ENCODE data around the gene ROPN1L.

Gene ROPN1L

DNA sequence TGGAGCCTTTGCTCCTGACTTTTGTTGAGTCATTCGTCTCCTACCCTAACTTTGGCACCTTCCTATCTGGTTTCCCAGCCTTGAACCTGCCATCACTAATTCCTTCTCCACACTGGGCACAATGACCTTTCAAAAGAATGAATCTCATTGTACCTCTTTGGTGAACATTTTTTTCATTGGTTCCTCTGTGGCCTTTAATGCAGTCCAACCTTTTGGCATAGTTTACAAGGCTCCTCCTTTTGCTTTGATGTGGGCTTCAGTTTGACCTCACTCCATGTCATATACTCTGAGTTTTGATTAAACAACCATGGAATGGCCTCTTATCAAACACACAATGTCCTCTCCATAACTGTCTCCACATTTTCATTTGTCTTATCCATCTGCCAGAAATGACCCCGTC lies 14.5 kb upstream of the ROPN1L start:
- H3K27me3 ChIP-seq (ENCODE audit: insufficient read depth, low read length) = no peaks in the 10 kb centered on the region
- peaks cover 42% of the 10 kb centered on the region for H3K36me3 ChIP-seq (ENCODE audit: insufficient read depth, low read length)
- H3K4me3 ChIP-seq (ENCODE audit: low read depth, low read length) = no peak overlapping the region
- H2AFZ ChIP-seq (ENCODE audit: low read length, unreplicated experiment) = no peak overlapping the region
- no peak overlapping the region for H3K27ac ChIP-seq (ENCODE audit: low read depth, low read length)
- H3K4me1 ChIP-seq (ENCODE audit: control insufficient read depth, insufficient read depth, low read length, unreplicated experiment) = no peaks in the 10 kb centered on the region
- no peaks in the 10 kb centered on the region for H3K79me2 ChIP-seq (ENCODE audit: control insufficient read depth, insufficient read depth, low read length, unreplicated experiment)

DNA sequence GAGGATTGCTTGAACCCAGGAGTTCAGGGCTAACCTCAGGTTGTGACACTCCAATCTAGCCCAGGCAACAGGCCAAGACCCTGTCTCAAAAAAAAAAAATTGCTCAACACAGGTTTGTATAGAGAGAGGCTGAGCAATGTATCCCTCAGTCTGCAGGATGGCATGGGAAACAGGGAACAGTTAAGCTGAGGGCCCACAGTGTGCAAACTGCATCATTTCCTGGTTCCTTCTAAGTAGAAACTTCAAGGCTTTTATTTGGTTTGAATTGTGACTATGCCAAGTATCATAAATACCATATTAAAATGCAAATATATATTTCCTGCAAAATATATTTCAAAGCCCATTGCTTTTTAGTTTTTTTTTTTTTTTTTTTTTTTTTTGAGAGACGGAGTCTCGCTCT lies 13.7 kb upstream of the ROPN1L start:
- Histone ChIP-seq H3K36me3 (ENCODE audit: insufficient read depth, low read length) (peaks cover 35% of the 10 kb centered on the region), H3K4me3 (ENCODE audit: low read depth, low read length) (no peak overlapping the region), H3K27ac (ENCODE audit: low read depth, low read length) (no peak overlapping the region), H3K79me2 (ENCODE audit: control insufficient read depth, insufficient read depth, low read length, unreplicated experiment) (no peaks in the 10 kb centered on the region), H3K27me3 (ENCODE audit: insufficient read depth, low read length) (no peaks in the 10 kb centered on the region), H3K4me1 (ENCODE audit: control insufficient read depth, insufficient read depth, low read length, unreplicated experiment) (no peaks in the 10 kb centered on the region), H2AFZ (ENCODE audit: low read length, unreplicated experiment) (no peak overlapping the region)

DNA sequence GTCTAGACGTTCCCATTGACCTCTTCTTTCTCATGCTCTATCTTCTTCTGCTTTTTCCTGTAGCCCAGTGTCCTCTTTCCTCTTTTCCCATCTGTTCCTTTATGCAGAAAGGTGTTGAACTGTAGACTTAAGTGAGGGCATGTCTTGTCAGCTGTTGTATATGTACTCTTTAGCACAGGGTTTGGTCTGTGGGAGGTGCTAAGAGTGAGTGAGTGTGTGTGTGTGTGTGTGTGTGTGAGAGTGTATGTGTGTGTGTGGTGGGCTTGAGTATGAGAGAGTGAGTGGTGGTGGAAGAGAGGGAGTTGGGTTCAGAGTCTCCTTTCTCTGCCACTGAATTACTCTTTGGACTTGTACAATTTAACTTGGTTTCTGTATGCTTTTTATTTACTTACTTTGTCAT lies 10.3 kb upstream of the ROPN1L start:
- no peak overlapping the region for H3K4me3 ChIP-seq (ENCODE audit: low read depth, low read length)
- H3K36me3 ChIP-seq (ENCODE audit: insufficient read depth, low read length) = peaks cover 26% of the 10 kb centered on the region
- no peaks in the 10 kb centered on the region for H3K79me2 ChIP-seq (ENCODE audit: control insufficient read depth, insufficient read depth, low read length, unreplicated experiment)
- H3K27me3 ChIP-seq (ENCODE audit: insufficient read depth, low read length) = no peaks in the 10 kb centered on the region
- no peak overlapping the region for H2AFZ ChIP-seq (ENCODE audit: low read length, unreplicated experiment)
- H3K4me1 ChIP-seq (ENCODE audit: control insufficient read depth, insufficient read depth, low read length, unreplicated experiment) = no peaks in the 10 kb centered on the region
- no peak overlapping the region for H3K27ac ChIP-seq (ENCODE audit: low read depth, low read length)

DNA sequence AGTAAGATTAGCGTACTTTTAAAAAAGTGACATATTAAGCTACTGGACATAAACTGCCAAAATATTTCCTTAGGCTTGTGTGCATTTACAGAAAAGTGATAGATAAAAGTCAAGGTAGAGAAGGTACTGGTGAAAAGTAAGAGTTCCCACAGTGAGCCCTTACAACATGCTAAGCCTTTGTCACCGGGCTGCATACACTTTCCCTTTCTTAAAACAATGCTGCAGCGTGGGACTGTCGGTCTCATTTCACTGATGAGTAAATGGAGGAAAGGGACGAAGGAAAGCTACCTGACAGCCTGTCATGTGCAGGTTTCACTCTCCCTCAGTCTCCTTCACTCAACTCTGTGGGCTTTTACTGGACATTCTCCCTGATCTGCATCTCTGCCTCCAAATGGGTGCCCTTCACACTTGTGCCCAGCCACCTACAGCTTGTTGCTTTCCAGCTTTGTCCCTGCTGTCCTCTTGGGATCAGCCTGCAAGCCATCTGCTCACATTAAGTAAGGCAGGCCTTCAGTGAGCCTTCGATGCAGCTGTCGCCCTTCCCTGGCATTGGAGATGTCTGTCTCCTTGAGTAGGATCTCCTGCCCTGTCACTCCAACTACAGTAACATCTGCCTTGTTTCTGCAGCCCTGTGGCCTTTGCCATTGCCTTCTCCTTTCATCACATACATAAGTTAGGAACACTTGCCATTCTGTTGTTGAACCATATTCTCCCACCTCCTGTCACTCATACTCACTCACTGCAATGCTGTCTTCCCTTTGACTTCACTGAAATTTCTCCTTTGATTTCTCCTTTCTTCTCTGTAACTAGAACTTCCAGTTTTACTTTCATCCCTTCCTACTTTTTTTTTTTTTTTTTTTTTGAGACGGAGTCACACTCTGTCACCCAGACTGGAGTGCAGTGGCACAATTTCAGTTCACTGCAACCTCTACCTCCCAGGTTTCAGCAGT lies 9.3 kb upstream of the ROPN1L start:
- no peak overlapping the region for H3K27ac ChIP-seq (ENCODE audit: low read depth, low read length)
- H3K79me2 ChIP-seq (ENCODE audit: control insufficient read depth, insufficient read depth, low read length, unreplicated experiment) = no peaks in the 10 kb centered on the region
- H3K27me3 ChIP-seq (ENCODE audit: insufficient read depth, low read length) = no peaks in the 10 kb centered on the region
- no peaks in the 10 kb centered on the region for H3K4me1 ChIP-seq (ENCODE audit: control insufficient read depth, insufficient read depth, low read length, unreplicated experiment)
- no peak overlapping the region for H3K4me3 ChIP-seq (ENCODE audit: low read depth, low read length)
- no peak overlapping the region for H2AFZ ChIP-seq (ENCODE audit: low read length, unreplicated experiment)
- peaks cover 25% of the 10 kb centered on the region for H3K36me3 ChIP-seq (ENCODE audit: insufficient read depth, low read length)

DNA sequence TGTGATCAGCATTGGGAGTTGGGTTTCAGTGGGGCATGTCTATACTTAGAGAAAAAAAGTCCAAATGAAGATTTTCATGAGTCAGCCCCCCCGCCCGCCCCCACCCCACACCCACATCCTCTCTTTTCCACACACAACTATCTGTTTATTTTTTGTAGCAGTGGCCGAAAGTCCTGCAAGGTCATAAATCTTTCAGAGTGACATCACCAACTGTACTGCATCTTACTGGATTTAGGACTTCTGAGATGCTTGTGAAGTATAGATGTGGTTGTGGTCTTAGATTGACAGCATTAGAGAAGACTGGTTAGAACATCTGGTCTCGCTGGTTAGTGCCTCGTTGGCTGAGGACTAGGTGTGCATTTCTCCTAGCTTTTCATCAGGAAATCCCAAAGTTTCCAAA lies 7.3 kb upstream of the ROPN1L start:
- Histone ChIP-seq H3K4me3 (ENCODE audit: low read depth, low read length) (no peak overlapping the region), H3K27me3 (ENCODE audit: insufficient read depth, low read length) (no peaks in the 10 kb centered on the region), H3K36me3 (ENCODE audit: insufficient read depth, low read length) (peaks cover 21% of the 10 kb centered on the region), H3K4me1 (ENCODE audit: control insufficient read depth, insufficient read depth, low read length, unreplicated experiment) (no peaks in the 10 kb centered on the region), H3K27ac (ENCODE audit: low read depth, low read length) (no peak overlapping the region), H2AFZ (ENCODE audit: low read length, unreplicated experiment) (no peak overlapping the region), H3K79me2 (ENCODE audit: control insufficient read depth, insufficient read depth, low read length, unreplicated experiment) (no peaks in the 10 kb centered on the region)

DNA sequence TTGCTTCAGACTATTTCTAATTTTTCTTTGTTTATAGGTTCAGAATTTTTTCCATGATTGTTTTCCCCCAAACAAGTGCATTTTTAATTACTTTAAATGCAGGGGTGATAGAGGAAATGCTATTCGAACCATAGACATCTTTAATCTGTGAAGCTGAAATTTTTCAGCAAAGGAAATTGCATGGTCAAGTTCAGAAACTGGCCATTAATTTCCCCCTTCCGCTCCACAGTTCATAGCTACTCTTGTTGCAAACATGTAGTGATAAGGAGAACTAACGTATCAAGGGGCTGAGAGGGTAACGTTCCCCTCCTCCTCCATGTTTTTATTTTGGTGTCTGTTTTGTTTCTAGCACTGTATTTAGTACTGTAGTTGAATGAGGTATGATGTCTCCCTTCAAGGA lies 3.4 kb upstream of the ROPN1L start:
- H3K27me3 ChIP-seq (ENCODE audit: insufficient read depth, low read length) = no peaks in the 10 kb centered on the region

DNA sequence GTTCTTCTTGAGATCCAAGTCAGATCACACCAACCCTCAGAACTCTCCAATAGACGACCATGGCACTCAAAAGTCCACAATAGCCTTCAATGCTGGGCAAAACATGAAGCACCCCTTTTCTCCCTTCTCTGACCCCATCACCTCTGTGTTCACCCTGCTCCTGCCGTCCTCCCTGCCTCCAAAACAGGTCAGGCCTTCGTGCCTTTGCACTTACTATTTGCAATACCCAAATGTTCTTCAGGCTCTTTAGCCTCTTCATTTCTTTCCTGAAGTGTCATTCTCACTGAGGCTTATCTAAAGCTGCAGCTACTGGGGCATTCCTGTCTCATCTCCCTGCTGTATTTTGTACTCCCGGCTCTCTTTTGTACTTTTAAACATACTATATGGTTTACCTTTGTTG lies 2.0 kb upstream of the ROPN1L start:
- H3K4me3 ChIP-seq (ENCODE audit: low read depth, low read length) = no peak overlapping the region
- no peak overlapping the region for H3K27ac ChIP-seq (ENCODE audit: low read depth, low read length)
- no peak overlapping the region for H2AFZ ChIP-seq (ENCODE audit: low read length, unreplicated experiment)
- H3K36me3 ChIP-seq (ENCODE audit: insufficient read depth, low read length) = peaks cover 5% of the 10 kb centered on the region; the same call in 1 of the 2 replicates
- H3K27me3 ChIP-seq (ENCODE audit: insufficient read depth, low read length) = no peaks in the 10 kb centered on the region
- no peaks in the 10 kb centered on the region for H3K4me1 ChIP-seq (ENCODE audit: control insufficient read depth, insufficient read depth, low read length, unreplicated experiment)
- no peaks in the 10 kb centered on the region for H3K79me2 ChIP-seq (ENCODE audit: control insufficient read depth, insufficient read depth, low read length, unreplicated experiment)

More for the DNA sequence above, 3.4 kb upstream of the ROPN1L start:
- Histone ChIP-seq H3K79me2 (ENCODE audit: control insufficient read depth, insufficient read depth, low read length, unreplicated experiment) (no peaks in the 10 kb centered on the region), H3K36me3 (ENCODE audit: insufficient read depth, low read length) (peaks cover 8% of the 10 kb centered on the region), H2AFZ (ENCODE audit: low read length, unreplicated experiment) (no peak overlapping the region), H3K27ac (ENCODE audit: low read depth, low read length) (no peak overlapping the region), H3K4me3 (ENCODE audit: low read depth, low read length) (no peak overlapping the region), H3K4me1 (ENCODE audit: control insufficient read depth, insufficient read depth, low read length, unreplicated experiment) (no peaks in the 10 kb centered on the region)

DNA sequence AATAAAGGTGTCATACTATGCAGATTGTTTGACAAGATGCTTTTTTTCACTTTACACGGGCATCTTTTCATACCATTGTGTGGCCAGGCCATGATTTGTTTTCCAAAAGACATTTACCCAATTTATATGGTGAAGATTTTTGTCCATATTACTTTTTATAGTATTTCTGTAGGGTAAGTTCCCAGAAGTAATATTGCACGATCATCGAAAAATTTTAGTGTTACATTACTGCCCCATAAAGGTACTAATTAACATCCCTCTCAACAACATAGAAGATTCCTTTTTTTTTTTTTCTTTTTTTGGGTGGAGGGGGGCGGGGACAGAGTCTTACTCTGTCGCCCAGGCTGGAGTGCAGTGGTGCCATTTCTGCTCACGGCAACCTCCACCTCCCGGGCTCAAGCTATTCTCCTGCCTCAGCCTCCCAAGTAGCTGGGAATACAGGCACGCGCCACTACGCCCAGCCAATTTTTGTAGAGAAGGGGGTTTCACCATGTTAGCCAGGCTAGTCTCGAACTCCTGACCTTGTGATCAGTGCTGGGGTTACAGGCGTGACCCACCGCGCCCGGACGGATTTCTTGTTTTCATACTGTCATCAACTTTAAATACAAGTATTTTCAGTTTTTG lies 1.2 kb upstream of the ROPN1L start:
- peaks cover 5% of the 10 kb centered on the region; the same call in 1 of the 2 replicates for H3K36me3 ChIP-seq (ENCODE audit: insufficient read depth, low read length)
- no peaks in the 10 kb centered on the region for H3K4me1 ChIP-seq (ENCODE audit: control insufficient read depth, insufficient read depth, low read length, unreplicated experiment)
- no peak overlapping the region for H3K27ac ChIP-seq (ENCODE audit: low read depth, low read length)
- H3K79me2 ChIP-seq (ENCODE audit: control insufficient read depth, insufficient read depth, low read length, unreplicated experiment) = no peaks in the 10 kb centered on the region
- no peak overlapping the region for H2AFZ ChIP-seq (ENCODE audit: low read length, unreplicated experiment)
- H3K4me3 ChIP-seq (ENCODE audit: low read depth, low read length) = peak overlapping the region; percentile 69
- H3K27me3 ChIP-seq (ENCODE audit: insufficient read depth, low read length) = no peaks in the 10 kb centered on the region

DNA sequence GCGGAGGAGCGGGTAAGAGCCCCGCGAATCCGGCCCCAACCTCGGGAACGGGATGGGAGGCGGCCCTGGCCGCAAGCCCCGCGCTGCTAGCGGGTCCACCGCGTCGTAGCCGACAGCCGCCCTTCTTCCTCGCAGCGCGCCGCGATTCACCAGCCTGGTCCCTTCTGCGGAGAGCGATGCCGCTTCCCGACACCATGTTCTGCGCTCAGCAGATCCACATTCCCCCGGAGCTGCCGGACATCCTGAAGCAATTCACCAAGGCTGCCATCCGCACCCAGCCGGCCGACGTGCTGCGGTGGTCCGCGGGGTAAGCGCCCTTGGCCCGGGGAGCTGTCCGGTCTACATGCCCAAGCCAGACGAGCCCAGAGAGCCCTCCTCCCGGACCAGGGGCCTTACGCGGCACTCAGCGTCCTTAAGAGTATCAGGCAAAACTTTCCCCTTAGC lies 335 bp downstream of the ROPN1L start:
- H3K4me3 ChIP-seq (ENCODE audit: low read depth, low read length) = peak overlapping the region; percentile 69
- H3K36me3 ChIP-seq (ENCODE audit: insufficient read depth, low read length) = no peaks in the 10 kb centered on the region
- H3K27me3 ChIP-seq (ENCODE audit: insufficient read depth, low read length) = no peaks in the 10 kb centered on the region
- H3K79me2 ChIP-seq (ENCODE audit: control insufficient read depth, insufficient read depth, low read length, unreplicated experiment) = no peaks in the 10 kb centered on the region
- no peak overlapping the region for H3K27ac ChIP-seq (ENCODE audit: low read depth, low read length)
- no peaks in the 10 kb centered on the region for H3K4me1 ChIP-seq (ENCODE audit: control insufficient read depth, insufficient read depth, low read length, unreplicated experiment)
- peak overlapping the region; percentile 27 for H2AFZ ChIP-seq (ENCODE audit: low read length, unreplicated experiment)

DNA sequence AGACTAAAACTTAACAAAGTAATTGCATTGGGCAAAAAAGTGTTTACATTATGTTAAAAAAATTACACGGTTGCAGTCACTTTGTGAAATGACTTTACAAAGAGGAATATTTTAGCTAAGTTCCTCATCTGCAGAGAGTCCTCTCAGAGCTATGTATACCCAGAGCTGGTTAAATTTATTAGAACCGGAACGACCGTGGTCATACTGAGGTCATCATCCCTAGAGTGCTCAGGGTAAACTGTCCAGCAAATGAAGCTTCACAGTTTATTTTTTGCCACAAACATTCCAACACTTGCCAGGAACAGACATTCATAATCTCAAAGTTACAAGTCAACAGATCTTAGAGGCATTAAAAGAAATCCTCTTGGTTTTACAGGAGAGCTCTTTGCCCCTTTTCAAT lies 897 bp downstream of the ROPN1L start:
- peak overlapping the region; percentile 69 for H3K4me3 ChIP-seq (ENCODE audit: low read depth, low read length)

DNA sequence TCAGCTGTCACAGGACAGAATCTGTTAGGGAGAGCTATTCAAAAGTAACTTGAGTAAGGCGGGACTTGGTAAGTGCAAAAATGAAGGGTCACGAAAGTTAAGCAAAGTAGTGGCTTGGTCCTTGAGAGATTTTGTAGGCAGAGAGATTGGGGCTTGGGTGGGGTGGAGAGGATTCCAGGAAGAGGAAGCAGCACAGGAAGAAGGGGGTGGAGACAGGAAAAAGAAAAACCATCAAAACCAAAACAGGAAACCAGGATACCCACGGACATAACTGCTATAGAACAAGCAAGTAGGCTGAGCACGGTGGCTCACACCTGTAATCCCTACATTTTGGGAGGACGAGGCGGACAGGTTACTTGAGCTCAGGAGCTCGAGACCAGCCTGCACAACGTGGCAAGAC lies 3.7 kb downstream of the ROPN1L start:
- Histone ChIP-seq H3K79me2 (ENCODE audit: control insufficient read depth, insufficient read depth, low read length, unreplicated experiment) (no peaks in the 10 kb centered on the region), H3K4me3 (ENCODE audit: low read depth, low read length) (no peak overlapping the region), H3K27me3 (ENCODE audit: insufficient read depth, low read length) (no peaks in the 10 kb centered on the region), H3K36me3 (ENCODE audit: insufficient read depth, low read length) (no peaks in the 10 kb centered on the region), H3K27ac (ENCODE audit: low read depth, low read length) (no peak overlapping the region), H2AFZ (ENCODE audit: low read length, unreplicated experiment) (no peak overlapping the region), H3K4me1 (ENCODE audit: control insufficient read depth, insufficient read depth, low read length, unreplicated experiment) (no peaks in the 10 kb centered on the region)

More for the DNA sequence above, 897 bp downstream of the ROPN1L start:
- Histone ChIP-seq H3K36me3 (ENCODE audit: insufficient read depth, low read length) (no peaks in the 10 kb centered on the region), H3K4me1 (ENCODE audit: control insufficient read depth, insufficient read depth, low read length, unreplicated experiment) (no peaks in the 10 kb centered on the region), H3K27me3 (ENCODE audit: insufficient read depth, low read length) (no peaks in the 10 kb centered on the region), H3K79me2 (ENCODE audit: control insufficient read depth, insufficient read depth, low read length, unreplicated experiment) (no peaks in the 10 kb centered on the region), H2AFZ (ENCODE audit: low read length, unreplicated experiment) (peak overlapping the region; percentile 27), H3K27ac (ENCODE audit: low read depth, low read length) (no peak overlapping the region)
